Hepatocyte (in vitro differentiated cells): ENCODE results near the gene SGCD. TPM values are rescaled to one million over a fixed set of nuclear protein-coding genes. Genes with fewer than 3 reads are reported as not detected.
A peak's percentile ranks its signal among the peaks of the same experiment; 100 is the strongest.
"Not testable (repeated sequence)": the region's sequence is repeated elsewhere in the genome, so short reads cannot be mapped to it uniquely, and the experiment has no call there.

Experiments used
- DNase-seq: peaks from one replicate; pipeline ENCODE4 v3.0.0-alpha.2; 2016; ENCODE audit warnings: low spot score
- H2AFZ ChIP-seq: fragments of 200-600 bp; sonication (generic); 2 replicates; pipeline ENCODE4 v1.6.0; 2016; ENCODE audit warnings: antibody characterized with exemption, mild to moderate bottlenecking
- H3K27ac ChIP-seq: fragments of 200-600 bp; sonication (generic); 2 replicates; pipeline ENCODE4 v1.5.1; 2016; ENCODE audit warnings: mild to moderate bottlenecking
- H3K27me3 ChIP-seq: fragments of 200-600 bp; sonication (generic); 2 replicates; pipeline ENCODE4 v1.6.1; 2016
- H3K36me3 ChIP-seq: fragments of 200-600 bp; sonication (generic); replicated peaks from 2 replicates; pipeline ENCODE4 v1.5.1; 2016; ENCODE audit warnings: low read depth; ENCODE audit not compliant: insufficient read depth
- H3K4me1 ChIP-seq: fragments of 200-600 bp; sonication (generic); 2 replicates; pipeline ENCODE4 v1.5.1; 2016; ENCODE audit warnings: mild to moderate bottlenecking, moderate library complexity; ENCODE audit not compliant: insufficient read depth
- H3K4me2 ChIP-seq: fragments of 200-600 bp; sonication (generic); 2 replicates; pipeline ENCODE4 v1.6.0; 2016
- H3K4me3 ChIP-seq: fragments of 200-600 bp; sonication (generic); 2 replicates; pipeline ENCODE4 v1.5.1; 2016; ENCODE audit warnings: mild to moderate bottlenecking
- H3K79me2 ChIP-seq: fragments of 200-600 bp; sonication (generic); 2 replicates; pipeline ENCODE4 v1.6.0; 2017; ENCODE audit warnings: mild to moderate bottlenecking
- H3K9me2 ChIP-seq: fragments of 200-600 bp; sonication (generic); replicated peaks from 2 replicates; pipeline ENCODE4 v1.6.0; 2017; ENCODE audit warnings: mild to moderate bottlenecking; ENCODE audit not compliant: insufficient read depth
- H3K9me3 ChIP-seq: fragments of 200-600 bp; sonication (generic); 2 replicates; pipeline ENCODE4 v1.5.1; 2016; ENCODE audit warnings: low read depth, mild to moderate bottlenecking
- H4K20me1 ChIP-seq: fragments of 200-600 bp; sonication (generic); 2 replicates; pipeline ENCODE4 v1.6.0; 2016; ENCODE audit warnings: mild to moderate bottlenecking; ENCODE audit not compliant: insufficient read depth, poor library complexity, severe bottlenecking
- EZH2 ChIP-seq: fragments of 200-600 bp; sonication (generic); IDR thresholded peaks from 2 replicates; pipeline ENCODE4 v1.6.1; 2016; ENCODE audit warnings: antibody characterized with exemption, mild to moderate bottlenecking, borderline replicate concordance
- EZH2phosphoT487 ChIP-seq: fragments of 200-600 bp; sonication (generic); IDR thresholded peaks from one replicate; pipeline ENCODE4 v1.6.1; 2018; ENCODE audit warnings: antibody characterized with exemption, mild to moderate bottlenecking, low read depth, moderate library complexity; ENCODE audit not compliant: unreplicated experiment, severe bottlenecking
- WGBS: methylation state at CpG from one replicate; pipeline ENCODE4 v1.1.6; 2016; ENCODE audit warnings: low lambda C conversion rate; ENCODE audit errors: missing lambda C conversion rate; 5-methylcytosine and 5-hydroxymethylcytosine counted together
- polyA plus RNA-seq: library from polyadenylated mRNA; unstranded; fragments of >200 nt; fragmentation: Nextera tagmentation; extraction: Ambion mirVana; gene quantifications from 2 replicates; pipeline ENCODE4 v1.2.1, GENCODE V29; 2016
- total RNA-seq: library from RNA; depleted of rRNA; stranded (reverse); fragments of >200 nt; gene quantifications from 2 replicates; pipeline ENCODE4 v1.2.3, GENCODE V29; 2014
- TF ChIP-seq, protein P1 (sequence below): fragments of 200-600 bp; sonication (generic); IDR thresholded peaks from 2 replicates; pipeline ENCODE4 v1.5.1; 2016; ENCODE audit warnings: antibody characterized with exemption, mild to moderate bottlenecking; ENCODE audit not compliant: poor library complexity

The SGCD gene
- total and polyA plus RNA-seq, 2 experiments from 2014 or later = 3.8 to 8.8 TPM

- Histone ChIP-seq H3K36me3 (no peaks in the 10 kb centered on the region), H4K20me1 (no peaks in the 10 kb centered on the region), H3K9me3 (no peaks in the 10 kb centered on the region), H3K27ac (peak overlapping the region; percentile 27), H3K4me1 (no peaks in the 10 kb centered on the region), H3K79me2 (no peaks in the 10 kb centered on the region), H3K27me3 (no peaks in the 10 kb centered on the region), H2AFZ (no peak overlapping the region), H3K9me2 (no peaks in the 10 kb centered on the region), H3K4me3 (no peak overlapping the region), H3K4me2 (no peak overlapping the region)
- WGBS = 71% methylated on average over 4 of the region's 4 CpGs
- peak; percentile 42 for DNase-seq
- no peak for TF ChIP-seq EZH2
- TF ChIP-seq, protein P1, sequence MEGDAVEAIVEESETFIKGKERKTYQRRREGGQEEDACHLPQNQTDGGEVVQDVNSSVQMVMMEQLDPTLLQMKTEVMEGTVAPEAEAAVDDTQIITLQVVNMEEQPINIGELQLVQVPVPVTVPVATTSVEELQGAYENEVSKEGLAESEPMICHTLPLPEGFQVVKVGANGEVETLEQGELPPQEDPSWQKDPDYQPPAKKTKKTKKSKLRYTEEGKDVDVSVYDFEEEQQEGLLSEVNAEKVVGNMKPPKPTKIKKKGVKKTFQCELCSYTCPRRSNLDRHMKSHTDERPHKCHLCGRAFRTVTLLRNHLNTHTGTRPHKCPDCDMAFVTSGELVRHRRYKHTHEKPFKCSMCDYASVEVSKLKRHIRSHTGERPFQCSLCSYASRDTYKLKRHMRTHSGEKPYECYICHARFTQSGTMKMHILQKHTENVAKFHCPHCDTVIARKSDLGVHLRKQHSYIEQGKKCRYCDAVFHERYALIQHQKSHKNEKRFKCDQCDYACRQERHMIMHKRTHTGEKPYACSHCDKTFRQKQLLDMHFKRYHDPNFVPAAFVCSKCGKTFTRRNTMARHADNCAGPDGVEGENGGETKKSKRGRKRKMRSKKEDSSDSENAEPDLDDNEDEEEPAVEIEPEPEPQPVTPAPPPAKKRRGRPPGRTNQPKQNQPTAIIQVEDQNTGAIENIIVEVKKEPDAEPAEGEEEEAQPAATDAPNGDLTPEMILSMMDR = no peak
- no peak for TF ChIP-seq EZH2phosphoT487
Observed at GRCh38 chr5:156595132-156595787, 268.3 kb downstream of the SGCD start.

GRCh38 chr5:156597276-156597675, 270.3 kb downstream of the SGCD start:
- H3K27me3 ChIP-seq = no peaks in the 10 kb centered on the region
- H3K9me3 ChIP-seq = peaks cover 13% of the 10 kb centered on the region
- no peaks in the 10 kb centered on the region for H3K36me3 ChIP-seq
- H3K79me2 ChIP-seq = no peaks in the 10 kb centered on the region
- H3K4me1 ChIP-seq = no peaks in the 10 kb centered on the region
- no peak overlapping the region for H2AFZ ChIP-seq
- TF ChIP-seq EZH2 (no peak), EZH2phosphoT487 (no peak)
- TF ChIP-seq, protein P1 = no peak
- no peak overlapping the region for H3K4me3 ChIP-seq
- no peaks in the 10 kb centered on the region for H3K9me2 ChIP-seq
- DNase-seq = no peak
- WGBS = 86% methylated on average over 3 of the region's 3 CpGs
- no peak overlapping the region for H3K4me2 ChIP-seq
- no peaks in the 10 kb centered on the region for H4K20me1 ChIP-seq
- H3K27ac ChIP-seq = no peak overlapping the region

DNA sequence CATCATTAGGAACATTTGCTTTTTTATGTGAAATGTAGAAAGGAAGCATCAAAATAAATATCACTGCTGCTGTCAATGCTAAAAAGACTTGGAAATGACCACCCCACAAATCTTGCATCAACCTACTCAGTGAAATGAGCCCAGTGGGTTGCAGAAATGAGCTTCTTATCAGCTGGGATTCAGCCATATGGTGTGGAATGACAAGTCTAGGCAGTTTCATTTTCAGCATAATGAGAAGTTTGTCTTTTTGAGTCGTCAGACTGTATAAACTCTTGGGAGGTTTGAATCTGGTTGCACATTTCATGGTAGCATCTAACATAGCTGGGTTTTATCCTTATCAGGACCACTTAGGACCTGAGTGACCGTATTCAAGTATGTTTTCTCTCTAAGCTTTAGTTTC, 272.0 kb downstream of the SGCD start:
- Histone ChIP-seq H3K4me2 (no peak overlapping the region), H3K9me3 (peaks cover 13% of the 10 kb centered on the region), H3K4me3 (no peak overlapping the region), H3K27me3 (no peaks in the 10 kb centered on the region), H3K36me3 (no peaks in the 10 kb centered on the region), H3K79me2 (no peaks in the 10 kb centered on the region), H2AFZ (no peak overlapping the region), H4K20me1 (no peaks in the 10 kb centered on the region), H3K9me2 (no peaks in the 10 kb centered on the region), H3K27ac (no peak overlapping the region), H3K4me1 (no peaks in the 10 kb centered on the region)
- DNase-seq = no peak
- WGBS = 77% methylated on average over 2 of the region's 2 CpGs
- TF ChIP-seq, protein P1 = no peak
- TF ChIP-seq EZH2 (no peak), EZH2phosphoT487 (no peak)

DNA sequence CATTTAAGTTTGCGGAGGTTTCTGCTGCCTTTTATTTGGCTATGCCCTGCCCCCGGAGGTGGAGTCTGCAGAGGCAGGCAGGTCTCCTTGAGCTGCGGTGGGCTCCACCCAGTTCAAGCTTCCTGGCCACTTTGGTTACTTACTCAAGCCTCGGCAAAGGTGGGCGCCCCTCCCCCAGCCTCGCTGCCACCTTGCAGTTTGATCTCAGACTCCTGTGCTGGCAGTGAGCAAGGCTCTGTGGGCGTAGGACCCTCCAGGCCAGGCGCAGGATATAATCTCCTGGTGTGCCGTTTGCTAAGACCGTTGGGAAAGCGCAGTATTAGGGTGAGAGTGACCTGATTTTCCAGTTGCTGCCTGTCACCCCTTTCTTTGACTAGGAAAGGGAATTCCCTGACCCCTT, 283.6 kb downstream of the SGCD start:
- H3K9me3 ChIP-seq, H3K4me1 ChIP-seq, H3K36me3 ChIP-seq, H3K27me3 ChIP-seq, H3K27ac ChIP-seq, H3K79me2 ChIP-seq, H3K4me2 ChIP-seq, H4K20me1 ChIP-seq, H3K9me2 ChIP-seq, DNase-seq, H2AFZ ChIP-seq, H3K4me3 ChIP-seq: not testable (repeated sequence)
- WGBS = 89% methylated on average over 11 of the region's 11 CpGs
